ENCODE measurements around the gene DIPK1B. TPM values are rescaled to one million over a fixed set of nuclear protein-coding genes. Genes with fewer than 3 reads are reported as not detected.
A peak's percentile ranks its signal among the peaks of the same experiment; 100 is the strongest.

The DIPK1B gene
- total RNA-seq, 1 experiment from 2014 or later, result 40.4 TPM

DNA sequence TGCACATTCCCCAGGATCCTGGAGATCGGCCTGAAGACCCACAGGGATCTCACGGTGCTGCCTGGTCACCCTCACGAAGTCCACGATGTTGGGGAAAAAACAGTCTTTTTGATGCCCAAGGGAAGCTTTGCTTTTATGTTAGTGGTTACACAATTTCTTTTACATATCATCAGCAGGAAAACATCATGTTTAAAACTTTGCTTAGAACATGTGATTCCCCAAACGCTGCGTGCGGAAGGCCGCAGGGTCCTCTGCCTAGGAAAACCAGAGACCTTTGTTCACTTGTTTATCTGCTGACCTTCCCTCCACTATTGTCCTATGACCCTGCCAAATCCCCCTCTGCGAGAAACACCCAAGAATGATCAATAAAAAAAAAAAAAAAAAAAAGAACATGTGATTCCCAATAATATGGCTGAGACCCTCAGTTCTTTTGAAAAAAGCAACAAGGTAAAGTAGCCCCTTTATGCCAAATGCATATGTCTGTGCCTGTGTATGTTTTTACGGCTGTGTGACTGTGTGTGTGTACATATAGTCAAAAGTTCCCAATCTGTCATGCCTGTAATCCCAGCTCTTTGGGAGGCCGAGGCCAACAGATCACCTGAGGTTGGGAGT, 13.6 kb upstream of the DIPK1B start:
- POLR2A ChIA-PET, result interaction anchor here (0.7 kb wide), 1 partner anchor 57 kb away, joined by 5 read pairs; no protein-coding TSS in a partner anchor
- BruUV-seq (replicated peaks), result TSS peak; percentile 76
- H3K9me3 ChIP-seq, result no peaks in the 10 kb centered on the region
- Mint-ChIP-seq H3K36me3 (ENCODE audit: insufficient read depth, unreplicated experiment) (peaks cover 8% of the 10 kb centered on the region), H3K9me3 (ENCODE audit: unreplicated experiment) (no peaks in the 10 kb centered on the region), H3K4me1 (ENCODE audit: low read depth, unreplicated experiment) (peaks cover 19% of the 10 kb centered on the region), H3K27me3 (ENCODE audit: insufficient read depth, unreplicated experiment) (no peaks in the 10 kb centered on the region), H3K27ac (ENCODE audit: unreplicated experiment) (peak overlapping the region; percentile 82), H3K4me3 (ENCODE audit: unreplicated experiment) (peak overlapping the region; percentile 63)
- H3K27me3 ChIP-seq (replicated peaks; ENCODE audit: control insufficient read depth, insufficient read depth, low read length), result no peaks in the 10 kb centered on the region
- no peaks in the 10 kb centered on the region for H3K36me3 ChIP-seq (ENCODE audit: control insufficient read depth, insufficient read depth, low read length)
- CTCF ChIA-PET, result interaction anchor here (0.6 to 1.5 kb wide), 5 partner anchors 11 to 214 kb away, joined by 3 to 7 read pairs (median 6); no protein-coding TSS in a partner anchor
- DNase-seq, result no peak
- TF ChIP-seq, protein P1, sequence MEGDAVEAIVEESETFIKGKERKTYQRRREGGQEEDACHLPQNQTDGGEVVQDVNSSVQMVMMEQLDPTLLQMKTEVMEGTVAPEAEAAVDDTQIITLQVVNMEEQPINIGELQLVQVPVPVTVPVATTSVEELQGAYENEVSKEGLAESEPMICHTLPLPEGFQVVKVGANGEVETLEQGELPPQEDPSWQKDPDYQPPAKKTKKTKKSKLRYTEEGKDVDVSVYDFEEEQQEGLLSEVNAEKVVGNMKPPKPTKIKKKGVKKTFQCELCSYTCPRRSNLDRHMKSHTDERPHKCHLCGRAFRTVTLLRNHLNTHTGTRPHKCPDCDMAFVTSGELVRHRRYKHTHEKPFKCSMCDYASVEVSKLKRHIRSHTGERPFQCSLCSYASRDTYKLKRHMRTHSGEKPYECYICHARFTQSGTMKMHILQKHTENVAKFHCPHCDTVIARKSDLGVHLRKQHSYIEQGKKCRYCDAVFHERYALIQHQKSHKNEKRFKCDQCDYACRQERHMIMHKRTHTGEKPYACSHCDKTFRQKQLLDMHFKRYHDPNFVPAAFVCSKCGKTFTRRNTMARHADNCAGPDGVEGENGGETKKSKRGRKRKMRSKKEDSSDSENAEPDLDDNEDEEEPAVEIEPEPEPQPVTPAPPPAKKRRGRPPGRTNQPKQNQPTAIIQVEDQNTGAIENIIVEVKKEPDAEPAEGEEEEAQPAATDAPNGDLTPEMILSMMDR (IDR thresholded peaks at IDR 0.05; ENCODE audit: insufficient read depth in 1 of 2, low read depth in 1 of 2, low read length in 1 of 2, severe bottlenecking in 1 of 2, unreplicated experiment in 1 of 2), result no peak
- H3K4me3 ChIP-seq (ENCODE audit: low read depth, low read length), result no peak overlapping the region
- peaks cover 50% of the 10 kb centered on the region for H3K4me1 ChIP-seq
- intact Hi-C loops (cut with micrococcal nuclease; ENCODE audit: unreplicated experiment), result loop anchor here (1.0 kb wide), 2 partner anchors 11 to 28 kb away; partner anchors contain the start of gene AGPAT2

DNA sequence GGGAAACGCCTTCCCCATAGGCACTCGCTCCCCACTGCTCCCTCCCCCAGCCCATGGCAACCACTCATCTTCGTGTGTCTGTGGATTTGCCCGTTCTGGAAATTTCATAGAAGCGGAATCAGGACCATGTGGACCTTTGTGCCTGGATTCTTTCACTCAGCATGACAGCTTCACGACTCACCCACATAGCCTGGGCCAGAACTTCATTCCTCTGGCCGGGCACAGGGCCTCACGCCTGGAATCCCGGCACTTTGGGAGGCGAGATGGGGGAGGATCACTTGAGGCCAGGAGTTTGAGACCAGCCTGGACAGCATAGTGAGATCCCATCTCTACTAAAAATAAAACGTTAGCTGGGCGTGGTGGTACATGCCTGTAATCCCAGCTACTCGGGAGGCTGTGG, 12.1 kb upstream of the DIPK1B start:
- DNase-seq, result no peak
- no peak overlapping the region for H3K4me3 Mint-ChIP-seq (ENCODE audit: unreplicated experiment)
- TF ChIP-seq, protein P1 (IDR thresholded peaks at IDR 0.05; ENCODE audit: insufficient read depth in 1 of 2, low read depth in 1 of 2, low read length in 1 of 2, severe bottlenecking in 1 of 2, unreplicated experiment in 1 of 2), result no peak
- no peaks in the 10 kb centered on the region for H3K27me3 Mint-ChIP-seq (ENCODE audit: insufficient read depth, unreplicated experiment)
- H3K36me3 Mint-ChIP-seq (ENCODE audit: insufficient read depth, unreplicated experiment), result peaks cover 8% of the 10 kb centered on the region
- H3K27ac Mint-ChIP-seq (ENCODE audit: unreplicated experiment), result no peak overlapping the region
- intact Hi-C loops (cut with micrococcal nuclease; ENCODE audit: unreplicated experiment), result no loop called here
- H3K4me1 Mint-ChIP-seq (ENCODE audit: low read depth, unreplicated experiment), result peaks cover 19% of the 10 kb centered on the region
- CTCF ChIA-PET, result no interaction called here
- BruUV-seq (replicated peaks), result no TSS peak
- Histone ChIP-seq H3K36me3 (ENCODE audit: control insufficient read depth, insufficient read depth, low read length) (no peaks in the 10 kb centered on the region), H3K9me3 (no peaks in the 10 kb centered on the region), H3K4me1 (peaks cover 39% of the 10 kb centered on the region), H3K4me3 (ENCODE audit: low read depth, low read length) (no peak overlapping the region), H3K27me3 (replicated peaks; ENCODE audit: control insufficient read depth, insufficient read depth, low read length) (no peaks in the 10 kb centered on the region)
- POLR2A ChIA-PET, result no interaction called here
- H3K9me3 Mint-ChIP-seq (ENCODE audit: unreplicated experiment), result no peaks in the 10 kb centered on the region

DNA sequence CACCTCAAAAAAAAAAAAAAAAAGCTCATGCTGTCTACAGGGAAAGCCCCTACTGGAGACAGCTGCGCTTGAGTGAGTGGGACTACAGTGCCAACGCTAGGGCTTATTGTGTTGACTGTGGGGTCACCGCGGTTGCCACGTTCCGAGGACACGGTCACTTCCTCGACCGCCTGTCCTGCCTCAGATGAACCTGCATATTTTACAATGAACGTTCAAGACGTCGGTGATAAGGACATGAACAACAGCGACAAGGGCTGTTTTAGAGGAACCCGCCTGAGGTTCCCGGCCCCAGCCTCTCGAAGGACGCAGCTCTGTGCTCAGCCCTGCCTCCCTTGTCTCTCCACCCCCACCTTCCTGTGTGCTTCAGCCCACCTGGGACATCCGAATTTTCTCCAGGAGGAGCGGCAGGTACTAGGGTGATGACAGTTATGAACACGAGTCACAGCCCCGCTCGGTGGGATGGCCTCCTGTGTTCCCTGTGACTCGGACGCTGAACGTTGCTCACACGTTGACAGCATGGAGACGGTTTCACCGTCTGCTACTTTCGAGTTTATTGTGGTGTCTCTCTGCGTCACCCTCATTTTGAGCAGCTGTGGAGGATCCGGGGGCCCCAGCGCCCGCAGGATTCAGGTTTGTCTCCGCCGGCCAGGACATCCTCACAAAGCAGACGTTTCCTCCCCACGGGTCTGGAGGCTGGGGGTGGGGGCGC, 11.3 kb upstream of the DIPK1B start:
- CTCF ChIA-PET, result interaction anchor here (0.6 kb wide), 1 partner anchor 147 kb away, joined by 3 read pairs; no protein-coding TSS in a partner anchor
- no peak overlapping the region for H3K27ac Mint-ChIP-seq (ENCODE audit: unreplicated experiment)

More for the DNA sequence above, 11.3 kb upstream of the DIPK1B start:
- TF ChIP-seq, protein P1 (IDR thresholded peaks at IDR 0.05; ENCODE audit: insufficient read depth in 1 of 2, low read depth in 1 of 2, low read length in 1 of 2, severe bottlenecking in 1 of 2, unreplicated experiment in 1 of 2), result no peak
- Histone ChIP-seq H3K36me3 (ENCODE audit: control insufficient read depth, insufficient read depth, low read length) (no peaks in the 10 kb centered on the region), H3K9me3 (no peaks in the 10 kb centered on the region), H3K4me1 (peaks cover 32% of the 10 kb centered on the region), H3K4me3 (ENCODE audit: low read depth, low read length) (no peak overlapping the region), H3K27me3 (replicated peaks; ENCODE audit: control insufficient read depth, insufficient read depth, low read length) (no peaks in the 10 kb centered on the region)
- Mint-ChIP-seq H3K9me3 (ENCODE audit: unreplicated experiment) (no peaks in the 10 kb centered on the region), H3K4me1 (ENCODE audit: low read depth, unreplicated experiment) (peaks cover 19% of the 10 kb centered on the region), H3K4me3 (ENCODE audit: unreplicated experiment) (no peak overlapping the region), H3K36me3 (ENCODE audit: insufficient read depth, unreplicated experiment) (peaks cover 8% of the 10 kb centered on the region), H3K27me3 (ENCODE audit: insufficient read depth, unreplicated experiment) (no peaks in the 10 kb centered on the region)
- BruUV-seq (replicated peaks), result no TSS peak
- DNase-seq, result no peak
- POLR2A ChIA-PET, result no interaction called here
- intact Hi-C loops (cut with micrococcal nuclease; ENCODE audit: unreplicated experiment), result no loop called here
